ENCODE measurements around the gene TNK2.

GRCh38 chr3:195905970-195906864 is 2.1 kb downstream of the TNK2 start:
- TF ChIP-seq CTCF (IDR thresholded peaks at IDR 0.05; ENCODE audit: borderline replicate concordance, extremely low read depth, low read length, poor library complexity, severe bottlenecking) (no peak), EZH2 (IDR thresholded peaks at IDR 0.05; ENCODE audit: borderline replicate concordance, low read depth, low read length, severe bottlenecking) (no peak)

Data from DND-41 (cell line).